Osteocyte (in vitro differentiated cells): ENCODE results near the gene PRR29. TPM values are rescaled to one million over a fixed set of nuclear protein-coding genes. Genes with fewer than 3 reads are reported as not detected.
"Not testable (repeated sequence)": the region's sequence is repeated elsewhere in the genome, so short reads cannot be mapped to it uniquely, and the experiment has no call there.

Source experiments
- DNase-seq: peaks from one replicate; pipeline ENCODE4 v3.0.0; 2021; ENCODE audit warnings: mixed read lengths; ENCODE audit not compliant: unreplicated experiment; ENCODE audit errors: extremely low spot score
- H3K27ac Mint-ChIP-seq: one replicate; pipeline ENCODE4 v1.8.0; 2021; ENCODE audit warnings: mild to moderate bottlenecking, mixed read lengths; ENCODE audit not compliant: unreplicated experiment
- H3K27me3 Mint-ChIP-seq: one replicate; pipeline ENCODE4 v1.8.0; 2021; ENCODE audit warnings: mixed read lengths; ENCODE audit not compliant: unreplicated experiment
- H3K36me3 Mint-ChIP-seq: one replicate; pipeline ENCODE4 v1.8.0; 2021; ENCODE audit warnings: mixed read lengths; ENCODE audit not compliant: unreplicated experiment
- H3K4me1 Mint-ChIP-seq: one replicate; pipeline ENCODE4 v1.8.0; 2021; ENCODE audit warnings: mixed read lengths; ENCODE audit not compliant: unreplicated experiment
- H3K4me3 Mint-ChIP-seq: one replicate; pipeline ENCODE4 v1.8.0; 2021; ENCODE audit warnings: mild to moderate bottlenecking, moderate library complexity, mixed read lengths; ENCODE audit not compliant: unreplicated experiment
- H3K9me3 Mint-ChIP-seq: one replicate; pipeline ENCODE4 v1.8.0; 2021; ENCODE audit warnings: mixed read lengths; ENCODE audit not compliant: unreplicated experiment
- CTCF ChIP-seq: fragments of 200-600 bp; sonication (generic); IDR thresholded peaks from 2 replicates; pipeline ENCODE4 v1.5.0; 2021; ENCODE audit warnings: antibody characterized with exemption, mild to moderate bottlenecking, moderate library complexity
- total RNA-seq: library from RNA; stranded (reverse); gene quantifications from 2 replicates; pipeline ENCODE4 v1.2.1, GENCODE V29; 2021

The PRR29 gene
- total RNA-seq, 1 donor from 2014 or later = not detected

- H3K4me3 Mint-ChIP-seq = no peak overlapping the region
- DNase-seq = no peak
- no peak overlapping the region for H3K27ac Mint-ChIP-seq
- no peaks in the 10 kb centered on the region for H3K9me3 Mint-ChIP-seq
- H3K4me1 Mint-ChIP-seq = peaks cover 8% of the 10 kb centered on the region
- H3K27me3 Mint-ChIP-seq = peaks cover 5% of the 10 kb centered on the region
- H3K36me3 Mint-ChIP-seq = no peaks in the 10 kb centered on the region
- TF ChIP-seq CTCF = no peak
These were observed 23.5 kb upstream of the PRR29 start for GRCh38 chr17:63974594-63975192.

GRCh38 chr17:63975541-63976092 lies 22.5 kb upstream of the PRR29 start:
- no peaks in the 10 kb centered on the region for H3K36me3 Mint-ChIP-seq
- DNase-seq = no peak
- no peak overlapping the region for H3K4me3 Mint-ChIP-seq
- no peak for TF ChIP-seq CTCF
- H3K27ac Mint-ChIP-seq = no peak overlapping the region
- H3K27me3 Mint-ChIP-seq = peaks cover 5% of the 10 kb centered on the region
- H3K4me1 Mint-ChIP-seq = peaks cover 10% of the 10 kb centered on the region
- no peaks in the 10 kb centered on the region for H3K9me3 Mint-ChIP-seq

DNA sequence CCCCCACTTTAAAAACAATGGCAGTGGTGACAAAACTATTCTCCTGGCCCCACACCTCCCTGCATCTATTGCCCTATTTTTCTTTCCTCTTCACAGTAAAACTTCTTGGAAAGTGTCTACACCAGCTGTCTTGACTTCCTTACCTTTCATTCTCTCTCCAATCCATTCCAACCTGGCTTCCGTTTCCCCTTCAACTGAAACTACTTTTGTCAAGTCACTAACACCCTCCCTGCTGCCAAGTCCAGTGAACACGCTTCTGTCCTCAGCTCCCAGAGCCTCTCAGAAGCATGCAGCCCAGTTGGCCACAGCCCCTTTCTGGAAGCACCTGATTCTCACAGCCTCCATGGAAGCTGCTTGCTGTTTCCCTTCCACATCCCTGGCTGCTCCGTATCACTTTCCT lies 21.4 kb upstream of the PRR29 start:
- H3K27me3 Mint-ChIP-seq = peaks cover 5% of the 10 kb centered on the region
- peaks cover 1% of the 10 kb centered on the region for H3K9me3 Mint-ChIP-seq
- no peaks in the 10 kb centered on the region for H3K36me3 Mint-ChIP-seq
- H3K4me1 Mint-ChIP-seq = peaks cover 10% of the 10 kb centered on the region
- TF ChIP-seq CTCF = no peak
- H3K27ac Mint-ChIP-seq = no peak overlapping the region
- no peak for DNase-seq
- no peak overlapping the region for H3K4me3 Mint-ChIP-seq

- TF ChIP-seq CTCF = no peak
- H3K27ac Mint-ChIP-seq = no peak overlapping the region
- peaks cover 8% of the 10 kb centered on the region for H3K27me3 Mint-ChIP-seq
- no peaks in the 10 kb centered on the region for H3K36me3 Mint-ChIP-seq
- H3K9me3 Mint-ChIP-seq = peaks cover 13% of the 10 kb centered on the region
- H3K4me3 Mint-ChIP-seq = no peak overlapping the region
- no peak for DNase-seq
- peaks cover 10% of the 10 kb centered on the region for H3K4me1 Mint-ChIP-seq
These were observed 19.6 kb upstream of the PRR29 start for GRCh38 chr17:63978272-63979200.

DNA sequence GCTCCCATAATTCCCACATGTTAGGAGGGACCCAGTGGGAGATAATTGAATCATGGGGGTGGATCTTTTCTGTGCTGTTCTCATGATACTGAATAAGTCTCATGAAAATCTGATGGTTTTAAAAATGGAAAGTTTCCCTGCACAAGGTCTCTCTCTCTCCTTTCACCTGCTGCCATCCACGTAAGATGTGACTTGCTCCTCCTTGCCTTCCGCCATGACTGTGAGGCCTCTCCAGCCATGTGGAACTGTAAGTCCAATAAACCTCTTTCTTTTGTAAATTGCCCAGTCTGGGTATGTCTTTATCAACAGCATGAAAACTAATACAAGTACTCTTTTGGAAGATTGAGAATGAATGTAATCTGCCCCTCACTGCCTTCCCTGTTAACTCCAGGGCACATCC lies 15.5 kb upstream of the PRR29 start:
- not testable (repeated sequence) for H3K27ac Mint-ChIP-seq, H3K27me3 Mint-ChIP-seq, H3K36me3 Mint-ChIP-seq, DNase-seq, H3K4me1 Mint-ChIP-seq, H3K4me3 Mint-ChIP-seq
- H3K9me3 Mint-ChIP-seq = peaks cover 13% of the 10 kb centered on the region
